SH-SY5Y (cell line): Measurements from ENCODE around the gene DSCAM.

ENCODE experiments used
- GATA2 ChIP-seq: IDR thresholded peaks from 2 replicates; pipeline ENCODE4 v1.6.1; 2011; ENCODE audit warnings: mild to moderate bottlenecking, low read depth, low read length
- GATA3 ChIP-seq: IDR thresholded peaks from 2 replicates; pipeline ENCODE4 v1.6.1; 2011; ENCODE audit warnings: low read depth, mild to moderate bottlenecking, low read length, moderate library complexity

DNA sequence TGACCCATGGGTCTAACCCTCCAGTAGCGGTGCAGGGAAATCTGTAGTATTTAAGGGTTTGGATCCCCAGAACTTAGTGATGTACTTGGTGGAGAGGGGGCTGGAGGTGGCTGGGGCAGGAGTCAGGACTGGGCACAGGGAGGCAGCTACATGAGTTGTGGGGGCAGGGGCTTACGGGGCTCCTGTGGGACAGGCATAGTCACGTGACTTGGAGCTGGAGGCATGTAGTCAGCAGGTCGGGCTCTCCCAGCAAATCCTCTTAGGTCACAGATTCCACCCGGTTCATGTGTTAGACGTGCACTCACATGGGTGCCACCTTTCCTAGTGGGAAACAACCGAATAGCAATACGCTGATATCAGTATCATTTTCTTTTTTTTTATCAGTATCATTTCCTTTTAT lies 867.6 kb downstream of the DSCAM start:
- TF ChIP-seq GATA3 = no peak
- TF ChIP-seq GATA2 = no peak
